Neural cell (in vitro differentiated cells): ENCODE measurements around the gene E2F3. TPM values are rescaled to one million over a fixed set of nuclear protein-coding genes. Genes with fewer than 3 reads are reported as not detected.

ENCODE experiments used
- H2AFZ ChIP-seq: fragments of 200-600, 300-800 bp; sonication (generic), shearing (Covaris generic); 2 replicates; pipeline ENCODE4 v1.6.0; 2014; ENCODE audit warnings: low read depth, mild to moderate bottlenecking, antibody characterized with exemption, low read length, moderate library complexity
- H3F3A ChIP-seq: fragments of 200-600 bp; shearing (Covaris generic); 2 replicates; pipeline ENCODE4 v1.6.1; 2016; ENCODE audit warnings: mild to moderate bottlenecking, moderate library complexity, mixed read lengths, antibody characterized with exemption, low read length; ENCODE audit not compliant: insufficient read depth, poor library complexity, severe bottlenecking
- H3K27ac ChIP-seq: fragments of 200-600, 300-800 bp; sonication (generic), shearing (Covaris generic); 2 replicates; pipeline ENCODE4 v1.5.1; 2014; ENCODE audit warnings: mild to moderate bottlenecking, low read length, moderate library complexity
- H3K27me3 ChIP-seq: fragments of 300-800, 200-600 bp; sonication (generic), shearing (Covaris generic); 2 replicates; pipeline ENCODE4 v1.6.0; 2014; ENCODE audit warnings: mild to moderate bottlenecking, low read depth, low read length, moderate library complexity; ENCODE audit not compliant: insufficient read depth
- H3K36me3 ChIP-seq: fragments of 300-800, 200-600 bp; sonication (generic), shearing (Covaris generic); 2 replicates; pipeline ENCODE4 v1.5.1; 2014; ENCODE audit warnings: mild to moderate bottlenecking, antibody characterized with exemption, low read length, moderate library complexity; ENCODE audit not compliant: insufficient read depth
- H3K4me2 ChIP-seq: fragments of 300-800, 200-600 bp; sonication (generic), shearing (Covaris generic); 2 replicates; pipeline ENCODE4 v1.6.0; 2014; ENCODE audit warnings: mild to moderate bottlenecking, low read length
- H3K4me3 ChIP-seq: fragments of 300-800, 200-600 bp; sonication (generic), shearing (Covaris generic); 2 replicates; pipeline ENCODE4 v1.5.1; 2014; ENCODE audit warnings: mild to moderate bottlenecking, low read length, moderate library complexity
- H3K79me2 ChIP-seq: fragments of 200-600 bp; shearing (Covaris generic); replicated peaks from 2 replicates; pipeline ENCODE4 v1.6.0; 2014; ENCODE audit warnings: mild to moderate bottlenecking, low read length, moderate library complexity; ENCODE audit not compliant: insufficient read depth
- H3K9ac ChIP-seq: fragments of 300-800, 200-600 bp; sonication (generic), shearing (Covaris generic); 2 replicates; pipeline ENCODE4 v1.6.1; 2016; ENCODE audit warnings: mild to moderate bottlenecking, low read length, mixed read lengths
- H3K9me2 ChIP-seq: fragments of 200-600 bp; shearing (Covaris generic); 2 replicates; pipeline ENCODE4 v1.6.1; 2016; ENCODE audit warnings: mild to moderate bottlenecking, low read length, mixed read lengths; ENCODE audit not compliant: insufficient read depth
- H3K9me3 ChIP-seq: fragments of 200-600, 300-800 bp; sonication (generic), shearing (Covaris generic); 2 replicates; pipeline ENCODE4 v1.6.1; 2016; ENCODE audit warnings: mild to moderate bottlenecking, mixed run types, low read length, moderate library complexity, mixed read lengths
- H4K20me1 ChIP-seq: fragments of 200-600 bp; shearing (Covaris generic); 2 replicates; pipeline ENCODE4 v1.6.1; 2016; ENCODE audit warnings: mild to moderate bottlenecking, mixed run types; ENCODE audit not compliant: insufficient read depth
- CTCF ChIP-seq: fragments of 450-650 bp; IDR thresholded peaks from 2 replicates; pipeline ENCODE4 v1.5.1; 2014; ENCODE audit warnings: antibody characterized with exemption, mild to moderate bottlenecking, moderate library complexity; ENCODE audit not compliant: poor library complexity, severe bottlenecking
- EP300 ChIP-seq: fragments of 450-650 bp; conservative IDR thresholded peaks from 2 replicates; pipeline ENCODE4 v1.6.1; 2014; ENCODE audit warnings: antibody characterized with exemption, mild to moderate bottlenecking, moderate library complexity; ENCODE audit not compliant: poor library complexity, severe bottlenecking
- EZH2 ChIP-seq: fragments of 200-600, 300-800 bp; shearing (Covaris generic), sonication (generic); IDR thresholded peaks from 2 replicates; pipeline ENCODE4 v1.6.1; 2014; ENCODE audit warnings: antibody characterized with exemption, low read length, borderline replicate concordance, mild to moderate bottlenecking; ENCODE audit not compliant: insufficient read depth, poor library complexity, severe bottlenecking
- MXI1 ChIP-seq: fragments of 450-650 bp; conservative IDR thresholded peaks from 2 replicates; pipeline ENCODE4 v1.6.1; 2014; ENCODE audit warnings: antibody characterized with exemption, mild to moderate bottlenecking; ENCODE audit not compliant: poor library complexity, severe bottlenecking
- POLR2AphosphoS5 ChIP-seq: IDR thresholded peaks from 2 replicates; pipeline ENCODE4 v1.6.1; 2012
- RAD21 ChIP-seq: fragments of 450-650 bp; conservative IDR thresholded peaks from 2 replicates; pipeline ENCODE4 v1.6.1; 2014; ENCODE audit warnings: antibody characterized with exemption, mild to moderate bottlenecking, moderate library complexity
- SMC3 ChIP-seq: fragments of 450-650 bp; conservative IDR thresholded peaks from 2 replicates; pipeline ENCODE4 v1.6.1; 2014; ENCODE audit warnings: antibody characterized with exemption, mild to moderate bottlenecking, moderate library complexity; ENCODE audit not compliant: poor library complexity
- TAF1 ChIP-seq: IDR thresholded peaks from 2 replicates; pipeline ENCODE4 v1.6.1; 2012; ENCODE audit warnings: low read depth
- polyA plus RNA-seq: library from polyadenylated mRNA; depleted of rRNA; stranded (reverse); fragments of >200 nt; gene quantifications from 2 replicates; pipeline ENCODE4 v1.2.3, GENCODE V29; 2014
- TF ChIP-seq, protein P1 (sequence below): IDR thresholded peaks from 2 replicates; pipeline ENCODE4 v1.6.1; 2012; ENCODE audit warnings: borderline replicate concordance

The E2F3 gene
- polyA plus RNA-seq, 1 donor from 2014 or later = 4.8 TPM

GRCh38 chr6:20454204-20454824 is 52.6 kb downstream of the E2F3 start:
- no peaks in the 10 kb centered on the region for H4K20me1 ChIP-seq
- no peaks in the 10 kb centered on the region for H3K9me3 ChIP-seq
- H3K36me3 ChIP-seq = no peaks in the 10 kb centered on the region
- no peak overlapping the region for H3K27ac ChIP-seq
- no peak overlapping the region for H2AFZ ChIP-seq
- H3K9ac ChIP-seq = no peak overlapping the region
- H3K9me2 ChIP-seq = no peaks in the 10 kb centered on the region
- peaks cover 19% of the 10 kb centered on the region for H3K79me2 ChIP-seq
- TF ChIP-seq POLR2AphosphoS5 (no peak), EP300 (no peak), MXI1 (no peak), SMC3 (no peak), TAF1 (no peak), CTCF (no peak), EZH2 (no peak), RAD21 (no peak)
- TF ChIP-seq, protein P1, sequence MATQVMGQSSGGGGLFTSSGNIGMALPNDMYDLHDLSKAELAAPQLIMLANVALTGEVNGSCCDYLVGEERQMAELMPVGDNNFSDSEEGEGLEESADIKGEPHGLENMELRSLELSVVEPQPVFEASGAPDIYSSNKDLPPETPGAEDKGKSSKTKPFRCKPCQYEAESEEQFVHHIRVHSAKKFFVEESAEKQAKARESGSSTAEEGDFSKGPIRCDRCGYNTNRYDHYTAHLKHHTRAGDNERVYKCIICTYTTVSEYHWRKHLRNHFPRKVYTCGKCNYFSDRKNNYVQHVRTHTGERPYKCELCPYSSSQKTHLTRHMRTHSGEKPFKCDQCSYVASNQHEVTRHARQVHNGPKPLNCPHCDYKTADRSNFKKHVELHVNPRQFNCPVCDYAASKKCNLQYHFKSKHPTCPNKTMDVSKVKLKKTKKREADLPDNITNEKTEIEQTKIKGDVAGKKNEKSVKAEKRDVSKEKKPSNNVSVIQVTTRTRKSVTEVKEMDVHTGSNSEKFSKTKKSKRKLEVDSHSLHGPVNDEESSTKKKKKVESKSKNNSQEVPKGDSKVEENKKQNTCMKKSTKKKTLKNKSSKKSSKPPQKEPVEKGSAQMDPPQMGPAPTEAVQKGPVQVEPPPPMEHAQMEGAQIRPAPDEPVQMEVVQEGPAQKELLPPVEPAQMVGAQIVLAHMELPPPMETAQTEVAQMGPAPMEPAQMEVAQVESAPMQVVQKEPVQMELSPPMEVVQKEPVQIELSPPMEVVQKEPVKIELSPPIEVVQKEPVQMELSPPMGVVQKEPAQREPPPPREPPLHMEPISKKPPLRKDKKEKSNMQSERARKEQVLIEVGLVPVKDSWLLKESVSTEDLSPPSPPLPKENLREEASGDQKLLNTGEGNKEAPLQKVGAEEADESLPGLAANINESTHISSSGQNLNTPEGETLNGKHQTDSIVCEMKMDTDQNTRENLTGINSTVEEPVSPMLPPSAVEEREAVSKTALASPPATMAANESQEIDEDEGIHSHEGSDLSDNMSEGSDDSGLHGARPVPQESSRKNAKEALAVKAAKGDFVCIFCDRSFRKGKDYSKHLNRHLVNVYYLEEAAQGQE = no peak
- no peaks in the 10 kb centered on the region for H3K27me3 ChIP-seq
- H3F3A ChIP-seq = no peaks in the 10 kb centered on the region
- no peak overlapping the region for H3K4me3 ChIP-seq
- no peak overlapping the region for H3K4me2 ChIP-seq

DNA sequence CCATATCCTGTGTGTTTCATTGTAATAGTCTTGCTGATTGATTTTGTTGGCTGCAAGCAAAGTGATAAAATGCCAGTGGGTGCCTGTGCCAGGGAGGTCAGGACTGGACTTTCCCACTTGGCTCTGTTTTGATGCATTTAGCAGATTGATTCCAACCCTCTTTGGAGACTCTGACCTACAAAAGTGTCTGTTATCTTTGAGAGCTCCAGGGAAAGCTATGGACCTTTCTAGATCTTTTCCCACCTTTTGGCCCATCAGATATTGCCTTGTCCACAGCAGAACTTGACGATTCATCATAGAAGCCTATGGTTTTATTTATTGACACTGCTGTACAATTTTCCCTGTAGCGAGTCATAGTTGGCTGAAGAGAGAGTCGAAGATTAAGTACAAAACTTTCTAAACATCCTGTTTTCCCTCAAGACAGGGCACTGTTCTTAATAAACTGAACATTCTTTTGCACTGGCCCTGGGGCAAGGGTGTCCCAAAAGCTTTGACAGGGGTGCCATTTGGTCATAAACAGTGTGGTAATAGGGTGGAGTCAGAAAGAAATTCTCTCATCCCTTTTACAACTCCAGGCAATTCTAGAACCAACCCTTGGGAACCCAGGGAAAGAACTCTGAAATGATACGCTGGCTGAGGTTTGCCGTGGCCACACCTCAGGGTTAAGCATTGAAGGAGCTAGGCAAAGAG is 53.7 kb downstream of the E2F3 start:
- no peak overlapping the region for H3K9ac ChIP-seq
- H3F3A ChIP-seq = no peaks in the 10 kb centered on the region
- no peak overlapping the region for H3K4me2 ChIP-seq
- no peaks in the 10 kb centered on the region for H3K9me2 ChIP-seq
- no peak overlapping the region for H2AFZ ChIP-seq
- no peaks in the 10 kb centered on the region for H3K9me3 ChIP-seq
- H4K20me1 ChIP-seq = no peaks in the 10 kb centered on the region
- H3K27me3 ChIP-seq = no peaks in the 10 kb centered on the region
- H3K4me3 ChIP-seq = no peak overlapping the region
- TF ChIP-seq, protein P1 = no peak
- TF ChIP-seq POLR2AphosphoS5 (no peak), EZH2 (no peak), EP300 (no peak), CTCF (no peak), RAD21 (no peak), MXI1 (no peak), SMC3 (no peak), TAF1 (no peak)
- no peaks in the 10 kb centered on the region for H3K36me3 ChIP-seq
- no peak overlapping the region for H3K27ac ChIP-seq
- peaks cover 19% of the 10 kb centered on the region for H3K79me2 ChIP-seq
